SU-DHL-6 (cell line): ENCODE measurements around the gene LRRC63.

Source experiments
- H2AFZ ChIP-seq: fragments of 200-600 bp; sonication (generic); 2 replicates; pipeline ENCODE4 v1.6.1; 2014; ENCODE audit warnings: low read depth, mild to moderate bottlenecking, moderate library complexity, mixed read lengths, antibody characterized with exemption, low read length; ENCODE audit not compliant: severe bottlenecking
- H3F3A ChIP-seq: fragments of 200-600 bp; shearing (Covaris generic); 2 replicates; pipeline ENCODE4 v1.6.0; 2016; ENCODE audit warnings: antibody characterized with exemption, mild to moderate bottlenecking; ENCODE audit not compliant: insufficient read depth
- H3K27ac ChIP-seq: fragments of 200-600 bp; sonication (generic); 2 replicates; pipeline ENCODE4 v1.5.1; 2016; ENCODE audit warnings: low read depth, mild to moderate bottlenecking, low read length, moderate library complexity, mixed read lengths
- H3K27me3 ChIP-seq: fragments of 200-600 bp; sonication (generic), shearing (Covaris generic); 2 replicates; pipeline ENCODE4 v1.6.0; 2014; ENCODE audit warnings: mild to moderate bottlenecking, low read length
- H3K36me3 ChIP-seq: fragments of 200-600 bp; sonication (generic); 2 replicates; pipeline ENCODE4 v1.6.1; 2014; ENCODE audit warnings: mild to moderate bottlenecking, low read length, mixed read lengths
- H3K4me2 ChIP-seq: fragments of 300-600, 200-600 bp; shearing (Covaris generic), sonication (generic); 2 replicates; pipeline ENCODE4 v1.6.0; 2014; ENCODE audit warnings: low read length, low read depth, mild to moderate bottlenecking; ENCODE audit not compliant: poor library complexity, severe bottlenecking
- H3K4me3 ChIP-seq: fragments of 200-600 bp; sonication (generic); 2 replicates; pipeline ENCODE4 v1.5.1; 2014; ENCODE audit warnings: antibody characterized with exemption, low read length, mild to moderate bottlenecking, mixed read lengths; ENCODE audit not compliant: insufficient read depth, poor library complexity, severe bottlenecking
- H3K79me2 ChIP-seq: fragments of 200-600 bp; sonication (generic); 2 replicates; pipeline ENCODE4 v1.6.1; 2014; ENCODE audit warnings: mild to moderate bottlenecking, low read length, moderate library complexity; ENCODE audit not compliant: insufficient read depth
- H3K9ac ChIP-seq: fragments of 200-600 bp; sonication (generic); 2 replicates; pipeline ENCODE4 v1.7.0; 2014; ENCODE audit warnings: mild to moderate bottlenecking, low read length
- H3K9me2 ChIP-seq: fragments of 200-600 bp; sonication (generic); replicated peaks from 2 replicates; pipeline ENCODE4 v1.6.1; 2014; ENCODE audit warnings: low read length; ENCODE audit not compliant: insufficient read depth
- H3K9me3 ChIP-seq: fragments of 200-600 bp; sonication (generic); 2 replicates; pipeline ENCODE4 v1.6.1; 2014; ENCODE audit warnings: low read length, mixed read lengths; ENCODE audit not compliant: insufficient read depth
- H4K20me1 ChIP-seq: fragments of 200-600 bp; sonication (generic); 2 replicates; pipeline ENCODE4 v1.6.1; 2014; ENCODE audit warnings: low read depth, mild to moderate bottlenecking, antibody characterized with exemption, low read length, moderate library complexity, mixed read lengths
- CTCF ChIP-seq: fragments of 200-600 bp; sonication (generic); IDR thresholded peaks from one replicate; pipeline ENCODE4 v1.5.1; 2017; ENCODE audit warnings: antibody characterized with exemption, mild to moderate bottlenecking, low read length, moderate library complexity; ENCODE audit not compliant: insufficient read depth, poor library complexity, severe bottlenecking
- EZH2phosphoT487 ChIP-seq: fragments of 200-600 bp; sonication (generic), shearing (Covaris generic); conservative IDR thresholded peaks from 2 replicates; pipeline ENCODE4 v1.6.1; 2018; ENCODE audit warnings: mild to moderate bottlenecking, antibody characterized with exemption, low read length, moderate library complexity, mixed read lengths

The LRRC63 gene

DNA sequence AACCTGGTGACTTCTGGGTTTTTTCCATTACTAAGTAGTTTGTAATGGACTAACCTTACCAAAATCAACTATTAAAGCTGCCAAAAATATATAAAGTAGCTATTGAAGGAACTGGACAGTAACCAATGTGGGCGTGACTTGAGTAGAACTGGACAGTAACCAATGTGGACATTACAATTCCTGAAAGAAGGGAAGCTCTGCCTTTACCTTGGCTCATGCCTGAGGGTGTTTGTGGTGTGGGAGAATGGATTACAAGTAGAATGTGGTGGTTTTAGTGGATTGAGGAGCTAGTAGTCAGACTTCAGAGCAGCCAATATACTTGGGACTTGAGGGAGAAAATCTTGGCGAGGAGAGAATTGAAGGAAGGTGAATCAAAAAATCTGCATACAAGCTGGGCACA lies 17.5 kb downstream of the LRRC63 start:
- no peak overlapping the region for H3K4me3 ChIP-seq
- TF ChIP-seq EZH2phosphoT487: no peak
- TF ChIP-seq CTCF: no peak
- H3K4me2 ChIP-seq: no peak overlapping the region
- H3K79me2 ChIP-seq: no peaks in the 10 kb centered on the region
- no peak overlapping the region for H3K27ac ChIP-seq
- H3K27me3 ChIP-seq: no peaks in the 10 kb centered on the region
- no peaks in the 10 kb centered on the region for H3F3A ChIP-seq
- H2AFZ ChIP-seq: no peak overlapping the region
- no peaks in the 10 kb centered on the region for H4K20me1 ChIP-seq
- no peaks in the 10 kb centered on the region for H3K36me3 ChIP-seq
- no peak overlapping the region for H3K9ac ChIP-seq
- no peaks in the 10 kb centered on the region for H3K9me2 ChIP-seq
- H3K9me3 ChIP-seq: peaks cover 2% of the 10 kb centered on the region; the same call in 1 of the 2 replicates

GRCh38 chr13:46232281-46232680 lies 20.6 kb downstream of the LRRC63 start:
- Histone ChIP-seq H2AFZ (no peak overlapping the region), H3K27ac (no peak overlapping the region), H3K36me3 (peaks cover 10% of the 10 kb centered on the region; the same call in 1 of the 2 replicates), H3K4me3 (no peak overlapping the region), H3K9ac (no peak overlapping the region), H4K20me1 (no peaks in the 10 kb centered on the region), H3K27me3 (no peaks in the 10 kb centered on the region), H3K9me2 (no peaks in the 10 kb centered on the region), H3K79me2 (no peaks in the 10 kb centered on the region), H3F3A (no peaks in the 10 kb centered on the region), H3K9me3 (peaks cover 19% of the 10 kb centered on the region), H3K4me2 (no peak overlapping the region)
- TF ChIP-seq EZH2phosphoT487: no peak
- no peak for TF ChIP-seq CTCF

DNA sequence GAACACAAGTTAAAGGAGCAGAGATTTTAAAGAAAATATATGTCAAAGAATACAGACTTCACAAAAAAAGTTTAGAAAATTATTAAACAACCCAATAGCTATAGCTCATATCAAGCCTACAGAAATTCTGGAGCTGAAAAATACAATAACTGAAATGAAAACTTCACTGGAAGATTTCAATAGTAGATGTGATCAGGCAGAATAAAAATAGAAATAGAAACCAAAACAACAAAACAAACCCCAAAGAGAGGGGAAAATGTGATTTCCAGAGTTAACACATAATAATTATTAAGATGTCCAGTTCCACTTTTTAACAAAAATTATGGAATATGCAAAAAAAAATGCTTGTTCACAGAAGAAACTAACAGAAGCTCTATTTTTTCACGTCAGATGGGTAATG lies 23.6 kb downstream of the LRRC63 start:
- TF ChIP-seq CTCF (no peak), EZH2phosphoT487 (no peak)
- Histone ChIP-seq H2AFZ (no peak overlapping the region), H4K20me1 (no peaks in the 10 kb centered on the region), H3K9ac (no peak overlapping the region), H3K27me3 (no peaks in the 10 kb centered on the region), H3F3A (no peaks in the 10 kb centered on the region), H3K4me2 (no peak overlapping the region), H3K4me3 (no peak overlapping the region), H3K79me2 (no peaks in the 10 kb centered on the region), H3K27ac (no peak overlapping the region), H3K9me3 (peaks cover 19% of the 10 kb centered on the region), H3K9me2 (no peaks in the 10 kb centered on the region), H3K36me3 (peaks cover 10% of the 10 kb centered on the region; the same call in 1 of the 2 replicates)

- H3F3A ChIP-seq: no peaks in the 10 kb centered on the region
- H3K79me2 ChIP-seq: no peaks in the 10 kb centered on the region
- H2AFZ ChIP-seq: no peak overlapping the region
These were observed 53.6 kb downstream of the LRRC63 start for GRCh38 chr13:46265292-46265691.

More at GRCh38 chr13:46265292-46265691, 53.6 kb downstream of the LRRC63 start:
- Histone ChIP-seq H3K27ac (no peak overlapping the region), H3K4me3 (no peak overlapping the region), H3K9ac (no peak overlapping the region), H4K20me1 (no peaks in the 10 kb centered on the region), H3K36me3 (no peaks in the 10 kb centered on the region), H3K9me3 (no peaks in the 10 kb centered on the region), H3K9me2 (no peaks in the 10 kb centered on the region), H3K27me3 (no peaks in the 10 kb centered on the region), H3K4me2 (no peak overlapping the region)
- TF ChIP-seq EZH2phosphoT487 (no peak), CTCF (no peak)
